HG03103 (cell line): ENCODE results near the gene PRMT3.
"Not testable (repeated sequence)": the region's sequence is repeated elsewhere in the genome, so short reads cannot be mapped to it uniquely, and the experiment has no call there.

Experiments used
- ATAC-seq: cut with Tn5 transposase; IDR thresholded peaks from one replicate; pipeline ENCODE4 v1.9.1; 2021; ENCODE audit warnings: low read depth; ENCODE audit not compliant: unreplicated experiment

Gene PRMT3

GRCh38 chr11:20497124-20497792 is 109.7 kb downstream of the PRMT3 start:
- no peak for ATAC-seq

GRCh38 chr11:20501252-20501651 is 113.7 kb downstream of the PRMT3 start:
- ATAC-seq, result no peak

GRCh38 chr11:20501971-20502370 is 114.5 kb downstream of the PRMT3 start:
- no peak for ATAC-seq

GRCh38 chr11:20511982-20512381 is 124.5 kb downstream of the PRMT3 start:
- ATAC-seq, result no peak

- ATAC-seq, result no peak
Observed at GRCh38 chr11:20512869-20513268, 125.4 kb downstream of the PRMT3 start.

GRCh38 chr11:20518323-20518834 is 130.9 kb downstream of the PRMT3 start:
- no peak for ATAC-seq

- no peak for ATAC-seq
Observed at GRCh38 chr11:20522536-20522935, 135.0 kb downstream of the PRMT3 start.

- no peak for ATAC-seq
Observed at GRCh38 chr11:20529757-20530156, 142.2 kb downstream of the PRMT3 start.

- no peak for ATAC-seq
Observed at GRCh38 chr11:20530942-20531703, 143.6 kb downstream of the PRMT3 start.

- ATAC-seq, result no peak
Observed at GRCh38 chr11:20535271-20535881, 147.9 kb downstream of the PRMT3 start.

GRCh38 chr11:20536365-20536764 is 148.8 kb downstream of the PRMT3 start:
- no peak for ATAC-seq

- ATAC-seq, result no peak
Observed at GRCh38 chr11:20536784-20537183, 149.3 kb downstream of the PRMT3 start.

- ATAC-seq, result no peak
Observed at GRCh38 chr11:20541503-20541902, 154.0 kb downstream of the PRMT3 start.

- no peak for ATAC-seq
Observed at GRCh38 chr11:20544603-20545237, 157.2 kb downstream of the PRMT3 start.

- no peak for ATAC-seq
Observed at GRCh38 chr11:20547411-20547810, 159.9 kb downstream of the PRMT3 start.

GRCh38 chr11:20551096-20551495 is 163.6 kb downstream of the PRMT3 start:
- no peak for ATAC-seq

GRCh38 chr11:20555783-20556182 is 168.3 kb downstream of the PRMT3 start:
- ATAC-seq, result no peak

GRCh38 chr11:20556396-20556795 is 168.9 kb downstream of the PRMT3 start:
- ATAC-seq, result not testable (repeated sequence)

GRCh38 chr11:20558741-20559140 is 171.2 kb downstream of the PRMT3 start:
- ATAC-seq, result no peak
